T-helper 1 cell treated with Interleukin-12 subunit alpha and Interleukin-12 subunit beta and Interleukin-4 antibody, amounts not matched to agents 30 μg/mL and 1 μg/mL, for 36 hours (primary cell): ENCODE data around the gene BAG3.

Experiments
- H3K27ac Mint-ChIP-seq: one replicate; pipeline ENCODE4 v1.8.0; 2021; ENCODE audit warnings: mild to moderate bottlenecking, mixed read lengths
- H3K27me3 Mint-ChIP-seq: one replicate; pipeline ENCODE4 v1.8.0; 2021; ENCODE audit warnings: low read depth, mixed read lengths
- H3K36me3 Mint-ChIP-seq: one replicate; pipeline ENCODE4 v1.8.0; 2021; ENCODE audit warnings: low read depth, mixed read lengths
- H3K4me1 Mint-ChIP-seq: one replicate; pipeline ENCODE4 v1.8.0; 2021; ENCODE audit warnings: low read depth, mixed read lengths
- H3K4me3 Mint-ChIP-seq: one replicate; pipeline ENCODE4 v1.8.0; 2021; ENCODE audit warnings: mild to moderate bottlenecking, moderate library complexity, mixed read lengths
- H3K9me3 Mint-ChIP-seq: one replicate; pipeline ENCODE4 v1.8.0; 2021; ENCODE audit warnings: mixed read lengths

Gene BAG3

DNA sequence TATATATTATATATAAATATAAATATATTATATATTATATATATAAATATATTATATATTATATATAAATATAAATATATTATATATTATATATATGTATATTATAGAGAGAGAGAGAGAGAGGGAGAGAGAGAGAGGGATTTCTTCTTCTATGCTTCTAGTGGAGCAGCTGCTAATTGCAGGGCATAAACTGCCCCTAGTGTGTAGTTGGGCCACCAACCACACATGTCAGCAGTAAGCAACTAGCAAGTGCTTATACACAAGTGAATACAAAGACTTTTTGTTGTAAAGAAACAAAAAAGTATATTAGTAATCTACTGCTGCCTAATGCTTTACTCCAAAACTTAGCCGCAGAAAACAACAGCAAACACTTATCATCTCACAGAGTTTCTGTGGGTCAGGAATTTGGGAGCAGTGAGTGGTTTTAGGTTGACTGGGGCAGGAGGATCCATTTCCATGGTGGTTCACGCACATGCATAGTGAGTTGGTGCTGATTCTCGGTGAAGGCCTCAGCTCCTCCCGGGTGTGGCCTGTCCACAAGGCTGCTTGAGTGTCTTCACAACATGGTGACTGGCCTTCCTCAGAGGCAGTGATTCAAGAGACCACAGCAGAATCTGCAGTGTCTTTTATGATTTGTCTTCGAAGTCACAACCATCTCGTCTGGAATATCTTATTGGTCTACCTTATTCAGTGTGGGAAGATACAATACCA, 25.5 kb upstream of the BAG3 start:
- Mint-ChIP-seq H3K27me3 (peaks cover 6% of the 10 kb centered on the region), H3K27ac (no peak overlapping the region), H3K9me3 (no peaks in the 10 kb centered on the region), H3K4me3 (no peak overlapping the region), H3K4me1 (peaks cover 3% of the 10 kb centered on the region), H3K36me3 (no peaks in the 10 kb centered on the region)

- Mint-ChIP-seq H3K27ac (no peak overlapping the region), H3K27me3 (no peaks in the 10 kb centered on the region), H3K4me1 (no peaks in the 10 kb centered on the region), H3K4me3 (no peak overlapping the region), H3K9me3 (no peaks in the 10 kb centered on the region), H3K36me3 (no peaks in the 10 kb centered on the region)
These were observed 20.9 kb upstream of the BAG3 start for GRCh38 chr10:119630300-119630699.

DNA sequence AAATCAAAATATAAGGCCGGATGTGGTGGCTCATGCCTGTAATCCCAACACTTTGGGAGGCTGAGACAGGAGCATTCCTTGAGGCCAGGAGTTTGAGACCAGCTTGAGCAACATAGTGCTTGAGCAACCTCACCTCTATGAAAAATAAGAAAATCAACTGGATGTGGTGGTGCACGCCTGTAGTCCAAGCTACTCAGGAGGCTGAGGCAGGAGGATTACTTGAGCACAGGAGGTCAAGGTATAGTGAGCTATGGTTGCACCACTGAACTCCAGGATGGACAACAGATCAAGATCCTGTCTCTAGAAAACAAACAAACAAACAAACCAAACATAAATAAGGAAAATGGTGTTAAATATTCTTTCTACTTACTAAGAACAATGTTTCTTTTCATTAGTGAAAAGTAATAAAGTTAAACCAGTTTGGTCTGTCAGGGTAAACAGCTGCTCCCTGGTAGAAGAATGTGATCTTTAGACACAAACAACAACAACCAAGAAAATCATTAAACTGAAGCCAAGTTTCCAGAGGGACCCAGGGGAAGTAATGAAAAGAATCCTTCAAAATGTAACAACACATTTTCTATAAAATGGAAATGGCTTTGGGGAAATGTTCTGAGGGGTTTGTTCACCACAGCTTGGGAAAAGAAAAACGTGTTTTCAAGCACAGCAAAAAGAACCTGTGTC, 17.5 kb upstream of the BAG3 start:
- H3K9me3 Mint-ChIP-seq: no peaks in the 10 kb centered on the region
- H3K27ac Mint-ChIP-seq: no peak overlapping the region
- H3K4me1 Mint-ChIP-seq: no peaks in the 10 kb centered on the region
- H3K4me3 Mint-ChIP-seq: no peak overlapping the region
- H3K36me3 Mint-ChIP-seq: no peaks in the 10 kb centered on the region
- H3K27me3 Mint-ChIP-seq: no peaks in the 10 kb centered on the region

DNA sequence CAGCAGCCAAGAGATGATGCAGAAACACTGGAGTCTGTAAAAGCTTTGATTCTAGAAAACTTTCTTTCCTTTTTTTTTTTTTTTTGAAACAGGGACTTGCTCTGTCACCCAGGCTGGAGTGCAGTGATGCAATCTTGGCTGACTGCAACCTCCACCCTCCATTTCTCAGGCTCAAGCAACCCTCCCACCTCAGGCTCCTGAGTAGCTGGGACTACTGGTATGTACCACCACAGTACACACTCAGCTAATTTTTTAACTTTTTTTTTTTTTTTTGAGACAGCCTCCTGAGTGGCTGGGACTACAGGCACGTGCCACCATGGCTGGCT, 17.0 kb upstream of the BAG3 start:
- Mint-ChIP-seq H3K27ac (no peak overlapping the region), H3K9me3 (no peaks in the 10 kb centered on the region), H3K4me1 (no peaks in the 10 kb centered on the region), H3K36me3 (no peaks in the 10 kb centered on the region), H3K4me3 (no peak overlapping the region), H3K27me3 (no peaks in the 10 kb centered on the region)

GRCh38 chr10:119637631-119638030, 13.5 kb upstream of the BAG3 start:
- Mint-ChIP-seq H3K4me1 (peaks cover 7% of the 10 kb centered on the region), H3K27me3 (peaks cover 3% of the 10 kb centered on the region), H3K4me3 (no peak overlapping the region), H3K9me3 (no peaks in the 10 kb centered on the region), H3K27ac (no peak overlapping the region), H3K36me3 (peaks cover under 1% of the 10 kb centered on the region)

DNA sequence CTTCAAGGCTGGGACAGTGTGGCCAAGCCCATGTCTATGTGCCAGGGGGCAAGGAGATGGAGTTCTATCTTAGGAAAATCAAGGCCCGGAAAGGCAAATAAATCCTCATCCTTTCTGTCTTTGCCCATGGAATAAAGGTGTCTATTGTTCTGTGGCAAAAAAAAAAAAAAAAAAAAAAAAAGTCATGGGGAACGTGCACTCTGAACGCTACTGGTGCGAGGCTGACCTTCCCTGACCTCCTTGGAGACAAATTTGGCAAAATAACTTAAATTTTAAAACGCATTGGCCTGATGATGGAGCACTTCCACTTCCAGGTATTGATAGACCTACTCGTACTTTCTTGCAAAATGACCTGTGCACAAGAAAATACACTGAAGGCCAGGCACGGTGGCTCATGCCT, 12.2 kb upstream of the BAG3 start:
- Mint-ChIP-seq H3K9me3 (no peaks in the 10 kb centered on the region), H3K4me1 (peaks cover 11% of the 10 kb centered on the region), H3K27ac (no peak overlapping the region), H3K27me3 (peaks cover 8% of the 10 kb centered on the region), H3K4me3 (no peak overlapping the region), H3K36me3 (peaks cover 2% of the 10 kb centered on the region)

DNA sequence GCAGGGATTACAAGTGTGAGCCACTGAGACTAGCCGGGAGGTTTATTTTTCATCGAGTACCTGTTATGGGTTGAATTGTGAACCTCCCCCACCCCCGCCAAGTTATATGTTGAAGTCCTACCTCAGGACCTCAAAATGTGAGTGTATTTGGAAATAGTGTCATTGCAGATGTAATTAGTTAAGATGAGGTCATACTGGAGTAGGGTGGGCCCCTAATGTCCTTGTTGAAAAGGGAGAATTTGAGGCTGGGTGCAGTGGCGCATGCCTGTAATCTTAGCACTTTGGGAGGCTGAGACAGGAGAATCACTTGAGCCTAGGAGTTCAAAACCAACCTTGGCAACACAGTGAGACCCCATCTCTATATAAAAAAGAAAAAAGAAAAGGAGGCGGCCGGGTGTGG, 10.8 kb upstream of the BAG3 start:
- Mint-ChIP-seq H3K27ac (no peak overlapping the region), H3K4me1 (peaks cover 11% of the 10 kb centered on the region), H3K4me3 (no peak overlapping the region), H3K36me3 (peaks cover 2% of the 10 kb centered on the region), H3K27me3 (peaks cover 8% of the 10 kb centered on the region), H3K9me3 (no peaks in the 10 kb centered on the region)

- Mint-ChIP-seq H3K9me3 (no peaks in the 10 kb centered on the region), H3K27ac (no peak overlapping the region), H3K27me3 (peaks cover 8% of the 10 kb centered on the region)
These were observed 10.2 kb upstream of the BAG3 start for GRCh38 chr10:119640875-119641526.

DNA sequence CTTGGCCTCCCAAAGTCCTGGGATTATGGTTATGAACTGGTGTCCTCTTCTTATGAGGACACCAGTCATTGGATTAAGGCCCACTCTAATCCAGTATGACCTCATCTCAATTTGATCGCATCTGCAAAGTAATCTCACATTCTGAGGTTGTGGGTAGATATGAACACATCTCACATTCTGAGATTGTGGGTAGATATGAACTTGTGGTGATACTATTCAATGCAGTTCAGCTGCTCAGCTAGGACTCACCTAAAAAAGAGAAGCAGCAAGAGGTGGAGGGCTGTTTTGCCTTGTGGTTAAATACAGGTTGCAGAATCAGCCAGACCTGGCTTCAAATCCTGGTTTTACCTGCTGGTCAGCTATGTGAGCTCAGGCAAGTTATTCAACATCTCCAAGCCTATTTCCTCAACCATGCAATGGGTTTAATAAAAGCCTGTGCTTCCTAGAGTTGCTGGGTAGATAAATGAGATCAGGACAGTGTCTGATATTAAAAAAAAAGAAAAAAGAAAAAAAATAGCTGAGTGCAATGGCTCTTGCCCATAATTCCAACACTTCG, 8.5 kb upstream of the BAG3 start:
- H3K9me3 Mint-ChIP-seq: no peaks in the 10 kb centered on the region
- no peak overlapping the region for H3K4me3 Mint-ChIP-seq
- H3K27me3 Mint-ChIP-seq: peaks cover 11% of the 10 kb centered on the region
- peaks cover 13% of the 10 kb centered on the region for H3K4me1 Mint-ChIP-seq
- H3K36me3 Mint-ChIP-seq: peaks cover 5% of the 10 kb centered on the region
- no peak overlapping the region for H3K27ac Mint-ChIP-seq

More at GRCh38 chr10:119640875-119641526, 10.2 kb upstream of the BAG3 start:
- Mint-ChIP-seq H3K4me1 (peaks cover 11% of the 10 kb centered on the region), H3K4me3 (no peak overlapping the region), H3K36me3 (peaks cover 4% of the 10 kb centered on the region)

- peaks cover 11% of the 10 kb centered on the region for H3K27me3 Mint-ChIP-seq
- H3K27ac Mint-ChIP-seq: no peak overlapping the region
- peaks cover 13% of the 10 kb centered on the region for H3K4me1 Mint-ChIP-seq
- H3K4me3 Mint-ChIP-seq: no peak overlapping the region
- H3K36me3 Mint-ChIP-seq: peaks cover 5% of the 10 kb centered on the region
- H3K9me3 Mint-ChIP-seq: no peaks in the 10 kb centered on the region
These were observed 7.6 kb upstream of the BAG3 start for GRCh38 chr10:119643306-119644204.

GRCh38 chr10:119644205-119644814, 6.9 kb upstream of the BAG3 start:
- no peaks in the 10 kb centered on the region for H3K9me3 Mint-ChIP-seq
- H3K4me1 Mint-ChIP-seq: peaks cover 13% of the 10 kb centered on the region
- peaks cover 11% of the 10 kb centered on the region for H3K27me3 Mint-ChIP-seq
- H3K4me3 Mint-ChIP-seq: no peak overlapping the region
- H3K27ac Mint-ChIP-seq: no peak overlapping the region
- peaks cover 5% of the 10 kb centered on the region for H3K36me3 Mint-ChIP-seq

GRCh38 chr10:119644994-119645393, 6.2 kb upstream of the BAG3 start:
- H3K36me3 Mint-ChIP-seq: peaks cover 5% of the 10 kb centered on the region
- no peak overlapping the region for H3K4me3 Mint-ChIP-seq
- no peak overlapping the region for H3K27ac Mint-ChIP-seq
- H3K9me3 Mint-ChIP-seq: no peaks in the 10 kb centered on the region
- H3K27me3 Mint-ChIP-seq: peaks cover 11% of the 10 kb centered on the region
- H3K4me1 Mint-ChIP-seq: peaks cover 15% of the 10 kb centered on the region

DNA sequence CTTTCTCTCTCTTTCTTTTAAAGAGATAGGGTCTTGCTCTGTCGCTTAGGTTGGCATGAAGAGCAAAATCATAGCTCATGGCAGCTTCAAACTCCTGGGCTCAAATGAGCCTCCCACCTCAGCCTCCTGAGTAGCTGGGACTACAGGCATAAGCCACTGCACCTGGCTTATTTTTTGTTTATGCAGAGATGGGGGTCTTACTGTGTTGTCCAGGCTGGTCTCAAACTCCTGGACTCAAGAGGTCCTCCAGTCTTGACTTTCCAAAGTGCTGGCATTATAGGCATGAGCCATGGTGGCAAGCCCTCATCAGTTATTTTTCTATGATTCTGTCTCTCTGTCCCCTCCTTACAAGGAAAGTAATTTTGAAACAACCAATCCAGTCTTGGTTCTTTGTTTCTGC, 1.1 kb upstream of the BAG3 start:
- Mint-ChIP-seq H3K27me3 (peaks cover 2% of the 10 kb centered on the region), H3K36me3 (peaks cover 5% of the 10 kb centered on the region), H3K9me3 (no peaks in the 10 kb centered on the region), H3K27ac (peak overlapping the region; percentile 98), H3K4me1 (peaks cover 35% of the 10 kb centered on the region), H3K4me3 (peak overlapping the region; percentile 98)
